Measurements from ENCODE around the gene PFKL. TPM values are rescaled to one million over a fixed set of nuclear protein-coding genes. Genes with fewer than 3 reads are reported as not detected.

The PFKL gene
- total RNA-seq, 5 donors from 2014 or later (not counting 1 experiment from before 2014, with no cell fraction given) = 125 to 200 (median 162) TPM

- Mint-ChIP-seq H3K4me1 (peaks cover 31 to 42% (median 32%) of the 10 kb centered on the region in 3 donors), H3K27me3 (peaks cover 0 to 3% of the 10 kb centered on the region in 2 donors), H3K36me3 (no peaks in the 10 kb centered on the region), H3K4me3 (peak overlapping the region in 1 of 3 donors; percentile 45), H3K27ac (no peak overlapping the region), H3K9me3 (no peaks in the 10 kb centered on the region)
- DNase-seq = peak in 4 of 35 experiments; percentile 21 to 40 (median 28)
- H3K27ac ChIP-seq (ENCODE audit: low read length) = peak overlapping the region; percentile 12
- 91% methylated on average over 5 of the region's 26 CpGs for WGBS (ENCODE audit: insufficient coverage)
- H3K4me1 ChIP-seq (ENCODE audit: control insufficient read depth in 1 of 2, extremely low read depth in 1 of 2, insufficient read depth in 2 of 2, low read length in 2 of 2) = peaks cover 5 to 71% of the 10 kb centered on the region in 2 experiments
- ATAC-seq (replicated peaks in 1 of 4) = no peak
- H3K27me3 ChIP-seq (replicated peaks in 1 of 2; ENCODE audit: control insufficient read depth in 2 of 2, extremely low read depth in 1 of 2, insufficient read depth in 2 of 2, low read length in 1 of 2) = peaks cover 0 to 7% of the 10 kb centered on the region in 2 experiments
- no peak overlapping the region for H3K4me3 ChIP-seq (ENCODE audit: control insufficient read depth in 1 of 2, extremely low read depth in 1 of 2, low read length in 1 of 2)
- H3K9me3 ChIP-seq = no peaks in the 10 kb centered on the region
- ChIA-PET POLR2A (no interaction called here), CTCF (interaction anchor here in 1 of 2 donors (0.9 kb wide), 1 partner anchor 77 kb away, joined by 4 read pairs; no protein-coding TSS in a partner anchor)
- no peaks in the 10 kb centered on the region for H3K36me3 ChIP-seq (ENCODE audit: control insufficient read depth in 2 of 2, extremely low read depth in 1 of 2, insufficient read depth in 1 of 2, low read length in 1 of 2)
Observed at GRCh38 chr21:44294391-44295162, 5.3 kb upstream of the PFKL start.

DNA sequence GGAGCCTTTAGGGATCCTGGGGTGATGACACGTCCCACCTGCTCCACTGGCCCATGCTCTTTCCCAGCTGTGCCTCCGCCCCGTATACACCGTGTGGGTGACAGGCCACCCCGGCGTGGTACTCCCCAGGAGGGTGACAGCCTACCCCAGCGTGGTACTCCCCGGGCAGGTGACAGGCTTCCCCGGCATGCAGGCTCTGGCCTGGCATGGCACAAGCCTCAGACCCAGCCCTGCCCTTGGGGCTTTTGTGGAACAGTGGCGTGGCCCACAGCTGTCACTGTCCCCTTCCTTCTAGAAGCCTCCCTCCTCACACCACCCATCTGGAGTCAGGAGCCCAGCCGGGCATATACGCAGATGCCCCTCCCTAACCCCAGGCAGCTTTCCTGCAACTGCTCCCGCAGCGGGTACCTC, 4.7 kb upstream of the PFKL start:
- H3K36me3 ChIP-seq (ENCODE audit: control insufficient read depth in 2 of 2, extremely low read depth in 1 of 2, insufficient read depth in 1 of 2, low read length in 1 of 2) = no peaks in the 10 kb centered on the region
- POLR2A ChIA-PET = no interaction called here
- peaks cover 0 to 1% of the 10 kb centered on the region in 2 donors for H3K27me3 Mint-ChIP-seq
- H3K4me3 Mint-ChIP-seq = peak overlapping the region in 1 of 3 donors; percentile 45
- no peaks in the 10 kb centered on the region for H3K9me3 Mint-ChIP-seq
- peaks cover 31 to 42% (median 31%) of the 10 kb centered on the region in 3 donors for H3K4me1 Mint-ChIP-seq
- no peak overlapping the region for H3K4me3 ChIP-seq (ENCODE audit: control insufficient read depth in 1 of 2, extremely low read depth in 1 of 2, low read length in 1 of 2)
- H3K9me3 ChIP-seq = no peaks in the 10 kb centered on the region
- no peak for ATAC-seq (replicated peaks in 1 of 4)
- peak overlapping the region; percentile 23 to 77 for H3K27ac Mint-ChIP-seq
- peaks cover 5 to 72% of the 10 kb centered on the region in 2 experiments for H3K4me1 ChIP-seq (ENCODE audit: control insufficient read depth in 1 of 2, extremely low read depth in 1 of 2, insufficient read depth in 2 of 2, low read length in 2 of 2)
- CTCF ChIA-PET = interaction anchor here in 1 of 2 donors (0.9 kb wide), 1 partner anchor 77 kb away, joined by 4 read pairs; no protein-coding TSS in a partner anchor
- H3K36me3 Mint-ChIP-seq = no peaks in the 10 kb centered on the region
- no peak for DNase-seq
- WGBS (ENCODE audit: insufficient coverage) = 79% methylated on average over 14 of the region's 14 CpGs
- peaks cover 0 to 7% of the 10 kb centered on the region in 2 experiments for H3K27me3 ChIP-seq (replicated peaks in 1 of 2; ENCODE audit: control insufficient read depth in 2 of 2, extremely low read depth in 1 of 2, insufficient read depth in 2 of 2, low read length in 1 of 2)
- H3K27ac ChIP-seq (ENCODE audit: low read length) = no peak overlapping the region

DNA sequence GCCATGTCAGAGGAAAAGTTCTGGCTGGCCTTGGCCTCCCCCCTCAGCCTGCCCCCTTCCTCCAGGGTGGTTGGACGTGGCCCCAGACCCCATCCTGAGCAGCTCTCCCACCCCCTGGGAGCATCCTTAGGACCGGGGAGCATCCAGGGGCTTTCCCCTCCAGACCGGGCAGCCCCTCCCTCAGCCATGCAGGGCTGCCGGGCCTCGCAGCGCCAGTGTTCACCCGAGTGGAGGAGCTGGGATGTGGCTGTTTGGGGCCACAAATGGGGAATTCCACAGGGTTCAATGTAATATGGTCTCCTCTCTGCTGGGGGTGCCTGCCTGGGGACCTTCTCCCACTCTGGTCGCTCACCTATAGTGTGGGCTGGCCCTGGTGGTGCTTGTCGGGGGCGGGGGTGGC, 4.2 kb upstream of the PFKL start:
- H3K4me1 ChIP-seq (ENCODE audit: control insufficient read depth in 1 of 2, extremely low read depth in 1 of 2, insufficient read depth in 2 of 2, low read length in 2 of 2) = peaks cover 5 to 73% of the 10 kb centered on the region in 2 experiments
- ATAC-seq (replicated peaks in 1 of 4) (no peak), DNase-seq (no peak)
- Mint-ChIP-seq H3K27ac (peak overlapping the region in 1 of 2 donors; percentile 23), H3K27me3 (no peaks in the 10 kb centered on the region), H3K4me3 (peak overlapping the region in 1 of 3 donors; percentile 45), H3K4me1 (peaks cover 26 to 41% (median 29%) of the 10 kb centered on the region in 3 donors), H3K9me3 (no peaks in the 10 kb centered on the region), H3K36me3 (no peaks in the 10 kb centered on the region)
- H3K36me3 ChIP-seq (ENCODE audit: control insufficient read depth in 2 of 2, extremely low read depth in 1 of 2, insufficient read depth in 1 of 2, low read length in 1 of 2) = no peaks in the 10 kb centered on the region
- WGBS (ENCODE audit: insufficient coverage) = 63% methylated on average over 6 of the region's 10 CpGs
- ChIA-PET CTCF (no interaction called here), POLR2A (no interaction called here)
- H3K4me3 ChIP-seq (ENCODE audit: control insufficient read depth in 1 of 2, extremely low read depth in 1 of 2, low read length in 1 of 2) = no peak overlapping the region
- H3K9me3 ChIP-seq = no peaks in the 10 kb centered on the region
- peaks cover 0 to 7% of the 10 kb centered on the region in 2 experiments for H3K27me3 ChIP-seq (replicated peaks in 1 of 2; ENCODE audit: control insufficient read depth in 2 of 2, extremely low read depth in 1 of 2, insufficient read depth in 2 of 2, low read length in 1 of 2)
- no peak overlapping the region for H3K27ac ChIP-seq (ENCODE audit: low read length)

GRCh38 chr21:44296103-44296519, 3.7 kb upstream of the PFKL start:
- peaks cover 30 to 43% (median 34%) of the 10 kb centered on the region in 3 donors for H3K4me1 Mint-ChIP-seq
- Histone ChIP-seq H3K36me3 (ENCODE audit: control insufficient read depth in 2 of 2, extremely low read depth in 1 of 2, insufficient read depth in 1 of 2, low read length in 1 of 2) (no peaks in the 10 kb centered on the region), H3K4me1 (ENCODE audit: control insufficient read depth in 1 of 2, extremely low read depth in 1 of 2, insufficient read depth in 2 of 2, low read length in 2 of 2) (peaks cover 7 to 78% of the 10 kb centered on the region in 2 experiments), H3K27me3 (replicated peaks in 1 of 2; ENCODE audit: control insufficient read depth in 2 of 2, extremely low read depth in 1 of 2, insufficient read depth in 2 of 2, low read length in 1 of 2) (peaks cover 0 to 7% of the 10 kb centered on the region in 2 experiments), H3K4me3 (ENCODE audit: control insufficient read depth in 1 of 2, extremely low read depth in 1 of 2, low read length in 1 of 2) (no peak overlapping the region), H3K27ac (ENCODE audit: low read length) (no peak overlapping the region), H3K9me3 (no peaks in the 10 kb centered on the region)
- ATAC-seq (replicated peaks in 1 of 4) (no peak), DNase-seq (no peak)
- H3K9me3 Mint-ChIP-seq = no peaks in the 10 kb centered on the region
- ChIA-PET POLR2A (no interaction called here), CTCF (no interaction called here)
- no peak overlapping the region for H3K4me3 Mint-ChIP-seq
- H3K27me3 Mint-ChIP-seq = no peaks in the 10 kb centered on the region
- H3K36me3 Mint-ChIP-seq = no peaks in the 10 kb centered on the region
- no peak overlapping the region for H3K27ac Mint-ChIP-seq
- 74% methylated on average over 8 of the region's 12 CpGs for WGBS (ENCODE audit: insufficient coverage)

DNA sequence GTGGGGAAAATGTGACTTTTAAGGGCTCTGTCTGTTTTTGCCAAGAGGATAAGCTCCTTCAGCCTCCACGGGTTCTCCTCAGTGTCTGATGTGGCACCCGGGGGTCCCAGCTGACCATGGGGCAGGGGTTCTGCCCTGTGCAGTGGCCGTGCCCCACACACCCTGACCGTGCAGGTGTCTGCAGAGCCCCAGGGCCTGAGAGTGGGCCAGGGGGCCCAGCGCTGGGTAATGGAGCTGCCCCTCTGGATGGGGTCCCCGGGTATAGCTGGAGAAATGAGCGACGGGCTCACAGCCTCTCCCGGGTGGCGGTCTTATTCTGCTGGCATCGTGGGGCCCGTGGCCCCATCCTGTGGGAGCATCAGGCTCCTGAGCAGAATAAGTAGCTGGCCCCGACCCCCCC, 2.9 kb upstream of the PFKL start:
- Mint-ChIP-seq H3K4me1 (peaks cover 38 to 51% (median 42%) of the 10 kb centered on the region in 3 donors), H3K9me3 (no peaks in the 10 kb centered on the region)

GRCh38 chr21:44297525-44298290, 2.1 kb upstream of the PFKL start:
- Histone ChIP-seq H3K27ac (ENCODE audit: low read length) (peak overlapping the region; percentile 44), H3K27me3 (replicated peaks in 1 of 2; ENCODE audit: control insufficient read depth in 2 of 2, extremely low read depth in 1 of 2, insufficient read depth in 2 of 2, low read length in 1 of 2) (no peaks in the 10 kb centered on the region), H3K4me1 (ENCODE audit: control insufficient read depth in 1 of 2, extremely low read depth in 1 of 2, insufficient read depth in 2 of 2, low read length in 2 of 2) (peaks cover 11 to 84% of the 10 kb centered on the region in 2 experiments), H3K4me3 (ENCODE audit: control insufficient read depth in 1 of 2, extremely low read depth in 1 of 2, low read length in 1 of 2) (no peak overlapping the region), H3K9me3 (no peaks in the 10 kb centered on the region), H3K36me3 (ENCODE audit: control insufficient read depth in 2 of 2, extremely low read depth in 1 of 2, insufficient read depth in 1 of 2, low read length in 1 of 2) (no peaks in the 10 kb centered on the region)
- DNase-seq (peak; percentile 40 to 86 (median 63)), ATAC-seq (replicated peaks in 1 of 4) (peak; percentile 24 to 59 (median 28))
- H3K4me3 Mint-ChIP-seq = peak overlapping the region; percentile 31 to 81 (median 51)
- peaks cover 46 to 56% (median 48%) of the 10 kb centered on the region in 3 donors for H3K4me1 Mint-ChIP-seq
- no peaks in the 10 kb centered on the region for H3K9me3 Mint-ChIP-seq
- H3K27ac Mint-ChIP-seq = peak overlapping the region; percentile 67 to 74
- H3K36me3 Mint-ChIP-seq = no peaks in the 10 kb centered on the region
- no peaks in the 10 kb centered on the region for H3K27me3 Mint-ChIP-seq
- CTCF ChIA-PET = interaction anchor here (0.7 kb wide), 3 partner anchors 11 to 220 kb away, joined by 3 read pairs; no protein-coding TSS in a partner anchor
- POLR2A ChIA-PET = no interaction called here
- WGBS (ENCODE audit: insufficient coverage) = 29% methylated on average over 14 of the region's 22 CpGs

More for the DNA sequence above, 2.9 kb upstream of the PFKL start:
- Histone ChIP-seq H3K9me3 (no peaks in the 10 kb centered on the region), H3K4me3 (ENCODE audit: control insufficient read depth in 1 of 2, extremely low read depth in 1 of 2, low read length in 1 of 2) (no peak overlapping the region), H3K4me1 (ENCODE audit: control insufficient read depth in 1 of 2, extremely low read depth in 1 of 2, insufficient read depth in 2 of 2, low read length in 2 of 2) (peaks cover 7 to 84% of the 10 kb centered on the region in 2 experiments), H3K36me3 (ENCODE audit: control insufficient read depth in 2 of 2, extremely low read depth in 1 of 2, insufficient read depth in 1 of 2, low read length in 1 of 2) (no peaks in the 10 kb centered on the region), H3K27ac (ENCODE audit: low read length) (no peak overlapping the region), H3K27me3 (replicated peaks in 1 of 2; ENCODE audit: control insufficient read depth in 2 of 2, extremely low read depth in 1 of 2, insufficient read depth in 2 of 2, low read length in 1 of 2) (peaks cover 0 to 5% of the 10 kb centered on the region in 2 experiments)
- 86% methylated on average over 13 of the region's 13 CpGs for WGBS (ENCODE audit: insufficient coverage)
- ChIA-PET POLR2A (no interaction called here), CTCF (no interaction called here)
- no peak overlapping the region for H3K27ac Mint-ChIP-seq
- ATAC-seq (replicated peaks in 1 of 4) (no peak), DNase-seq (no peak)
- no peaks in the 10 kb centered on the region for H3K27me3 Mint-ChIP-seq
- no peaks in the 10 kb centered on the region for H3K36me3 Mint-ChIP-seq
- H3K4me3 Mint-ChIP-seq = no peak overlapping the region
